Measurements from ENCODE around the gene CREB3L2. TPM values are rescaled to one million over a fixed set of nuclear protein-coding genes. Genes with fewer than 3 reads are reported as not detected.

CREB3L2 gene
- total and polyA plus RNA-seq, 10 of the 15 experiments (the other 5 are each of a cell fraction or from before 2014, with no cell fraction given): 6.4 to 67.1 (median 26.2) TPM

- TF ChIP-seq, protein P1, sequence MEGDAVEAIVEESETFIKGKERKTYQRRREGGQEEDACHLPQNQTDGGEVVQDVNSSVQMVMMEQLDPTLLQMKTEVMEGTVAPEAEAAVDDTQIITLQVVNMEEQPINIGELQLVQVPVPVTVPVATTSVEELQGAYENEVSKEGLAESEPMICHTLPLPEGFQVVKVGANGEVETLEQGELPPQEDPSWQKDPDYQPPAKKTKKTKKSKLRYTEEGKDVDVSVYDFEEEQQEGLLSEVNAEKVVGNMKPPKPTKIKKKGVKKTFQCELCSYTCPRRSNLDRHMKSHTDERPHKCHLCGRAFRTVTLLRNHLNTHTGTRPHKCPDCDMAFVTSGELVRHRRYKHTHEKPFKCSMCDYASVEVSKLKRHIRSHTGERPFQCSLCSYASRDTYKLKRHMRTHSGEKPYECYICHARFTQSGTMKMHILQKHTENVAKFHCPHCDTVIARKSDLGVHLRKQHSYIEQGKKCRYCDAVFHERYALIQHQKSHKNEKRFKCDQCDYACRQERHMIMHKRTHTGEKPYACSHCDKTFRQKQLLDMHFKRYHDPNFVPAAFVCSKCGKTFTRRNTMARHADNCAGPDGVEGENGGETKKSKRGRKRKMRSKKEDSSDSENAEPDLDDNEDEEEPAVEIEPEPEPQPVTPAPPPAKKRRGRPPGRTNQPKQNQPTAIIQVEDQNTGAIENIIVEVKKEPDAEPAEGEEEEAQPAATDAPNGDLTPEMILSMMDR (IDR thresholded peaks at IDR 0.05 in 2 of 3, conservative IDR thresholded peaks at IDR 0.05 in 1 of 3; ENCODE audit: control insufficient read depth in 2 of 3, extremely low read depth in 1 of 3, insufficient read depth in 1 of 3, low read depth in 3 of 3, low read length in 3 of 3): no peak
- TF ChIP-seq KAT2A (conservative IDR thresholded peaks at IDR 0.05; ENCODE audit: control insufficient read depth, low read depth, low read length) (no peak), SUZ12 (IDR thresholded peaks at IDR 0.05; ENCODE audit: unreplicated experiment) (no peak), SRF (IDR thresholded peaks at IDR 0.05; ENCODE audit: low read depth in 2 of 2, low read length in 2 of 2) (no peak), ZNF687 (IDR thresholded peaks at IDR 0.05) (0 out of 2 replicates have a peak, but pooled peaks have one; percentile 17), BCL11A (IDR thresholded peaks at IDR 0.05; ENCODE audit: low read depth, low read length) (0 out of 2 replicates have a peak, but pooled peaks have one; percentile 27), TCF3 (IDR thresholded peaks at IDR 0.05; ENCODE audit: borderline replicate concordance, insufficient read depth, low read depth, low read length) (peak; percentile 80; the same call in 1 of the 2 replicates), TCF12 (IDR thresholded peaks at IDR 0.05; ENCODE audit: low read depth, low read length) (peak; percentile 88), SIX5 (IDR thresholded peaks at IDR 0.05; ENCODE audit: low read depth, low read length, severe bottlenecking) (no peak), JUND (IDR thresholded peaks at IDR 0.05; ENCODE audit: low read depth, low read length) (no peak), RAD51 (IDR thresholded peaks at IDR 0.05) (no peak), ZBTB33 (IDR thresholded peaks at IDR 0.05) (no peak), PAX8 (IDR thresholded peaks at IDR 0.05) (0 out of 2 replicates have a peak, but pooled peaks have one; percentile 45), BMI1 (IDR thresholded peaks at IDR 0.05; ENCODE audit: borderline replicate concordance) (no peak)
- TF ChIP-seq, protein P2, sequence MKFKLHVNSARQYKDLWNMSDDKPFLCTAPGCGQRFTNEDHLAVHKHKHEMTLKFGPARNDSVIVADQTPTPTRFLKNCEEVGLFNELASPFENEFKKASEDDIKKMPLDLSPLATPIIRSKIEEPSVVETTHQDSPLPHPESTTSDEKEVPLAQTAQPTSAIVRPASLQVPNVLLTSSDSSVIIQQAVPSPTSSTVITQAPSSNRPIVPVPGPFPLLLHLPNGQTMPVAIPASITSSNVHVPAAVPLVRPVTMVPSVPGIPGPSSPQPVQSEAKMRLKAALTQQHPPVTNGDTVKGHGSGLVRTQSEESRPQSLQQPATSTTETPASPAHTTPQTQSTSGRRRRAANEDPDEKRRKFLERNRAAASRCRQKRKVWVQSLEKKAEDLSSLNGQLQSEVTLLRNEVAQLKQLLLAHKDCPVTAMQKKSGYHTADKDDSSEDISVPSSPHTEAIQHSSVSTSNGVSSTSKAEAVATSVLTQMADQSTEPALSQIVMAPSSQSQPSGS (IDR thresholded peaks at IDR 0.05; ENCODE audit: low read length): peak; percentile 55
Measured at GRCh38 chr7:137992550-137993394, 9.1 kb downstream of the CREB3L2 start (continued).

Measured in GM12878 (cell line).